Activated T-helper 2 cell treated with anti-CD3 and anti-CD28 coated beads, Interferon-gamma antibody, Interleukin-2, Interleukin-4, amounts not matched to agents 10 μg/mL and 5 μg/mL and 100 μg/mL, durations not matched to agents 14 hours and 24 hours and 36 hours (primary cell): ENCODE data around the gene PHKA1. TPM values are rescaled to one million over a fixed set of nuclear protein-coding genes. Genes with fewer than 3 reads are reported as not detected.
A peak's percentile ranks its signal among the peaks of the same experiment; 100 is the strongest.
"Not testable (repeated sequence)": the region's sequence is repeated elsewhere in the genome, so short reads cannot be mapped to it uniquely, and the experiment has no call there.

Experiments
- DNase-seq: peaks from one replicate; pipeline ENCODE4 v3.0.0; 2021; ENCODE audit warnings: low spot score
- H3K27ac Mint-ChIP-seq: one replicate; pipeline ENCODE4 v1.8.0; 2021; ENCODE audit warnings: mixed read lengths
- H3K27me3 Mint-ChIP-seq: one replicate; pipeline ENCODE4 v1.8.0; 2021; ENCODE audit warnings: low read depth, mixed read lengths
- H3K36me3 Mint-ChIP-seq: one replicate; pipeline ENCODE4 v1.8.0; 2021; ENCODE audit warnings: low read depth, mixed read lengths
- H3K4me1 Mint-ChIP-seq: one replicate; pipeline ENCODE4 v1.8.0; 2021; ENCODE audit warnings: low read depth, mixed read lengths
- H3K4me3 Mint-ChIP-seq: one replicate; pipeline ENCODE4 v1.8.0; 2021; ENCODE audit warnings: low read depth, mild to moderate bottlenecking, moderate library complexity, mixed read lengths
- H3K9me3 Mint-ChIP-seq: one replicate; pipeline ENCODE4 v1.8.0; 2021; ENCODE audit warnings: mixed read lengths
- intact Hi-C: fragments of 100-400 bp; cut with micrococcal nuclease; formaldehyde crosslinking; loops from one replicate; pipeline ENCODE4 v1.15.1; 2023
- total RNA-seq: library from RNA; stranded (reverse); gene quantifications from 2 replicates; pipeline ENCODE4 v1.2.3, GENCODE V29; 2022

PHKA1 gene
- total RNA-seq, 1 donor from 2014 or later = 11.5 TPM

DNA sequence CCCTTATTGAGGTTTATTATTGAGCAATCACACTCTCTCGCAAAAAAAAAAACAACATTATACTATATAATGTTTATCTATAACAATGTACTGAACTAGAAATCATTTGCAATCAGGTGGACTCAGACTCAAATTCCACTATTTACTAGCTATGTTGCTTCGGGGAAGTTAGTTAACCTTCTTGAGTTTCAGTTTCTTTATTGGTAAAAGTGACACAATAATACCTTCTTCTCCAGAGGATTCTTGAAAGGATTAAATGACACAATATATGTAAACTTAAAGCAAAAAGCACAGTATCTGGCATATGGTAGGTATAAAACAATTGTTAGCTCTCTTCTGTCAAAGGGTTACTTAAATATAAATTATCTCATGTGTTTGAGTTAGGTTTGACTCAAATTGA lies 110.0 kb downstream of the PHKA1 start:
- Mint-ChIP-seq H3K4me3 (no peak overlapping the region), H3K9me3 (no peaks in the 10 kb centered on the region), H3K27ac (no peak overlapping the region), H3K27me3 (no peaks in the 10 kb centered on the region), H3K4me1 (peaks cover 14% of the 10 kb centered on the region), H3K36me3 (peaks cover 19% of the 10 kb centered on the region)
- no peak for DNase-seq
- intact Hi-C loops = loop anchor here (1.0 kb wide), 1 partner anchor 17 kb away; no protein-coding TSS in a partner anchor

DNA sequence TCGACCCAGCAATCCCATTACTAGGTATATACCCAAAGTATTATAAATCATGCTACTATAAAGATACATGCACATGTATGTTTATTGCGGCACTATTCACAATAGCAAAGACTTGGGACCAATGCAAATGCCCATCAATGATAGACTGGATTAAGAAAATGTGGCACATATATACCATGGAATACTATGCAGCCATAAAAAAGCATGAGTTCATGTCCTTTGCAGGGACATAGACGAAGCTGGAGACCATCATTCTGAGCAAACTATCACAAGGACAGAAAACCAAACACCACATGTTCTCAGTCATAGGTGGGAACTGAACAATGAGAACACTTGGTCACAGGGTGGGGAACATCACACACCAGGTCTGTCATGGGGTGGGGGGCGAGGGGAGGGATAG lies 123.1 kb downstream of the PHKA1 start:
- H3K27ac Mint-ChIP-seq, H3K27me3 Mint-ChIP-seq, intact Hi-C loops, H3K36me3 Mint-ChIP-seq, H3K4me1 Mint-ChIP-seq, H3K4me3 Mint-ChIP-seq, DNase-seq, H3K9me3 Mint-ChIP-seq: not testable (repeated sequence)

DNA sequence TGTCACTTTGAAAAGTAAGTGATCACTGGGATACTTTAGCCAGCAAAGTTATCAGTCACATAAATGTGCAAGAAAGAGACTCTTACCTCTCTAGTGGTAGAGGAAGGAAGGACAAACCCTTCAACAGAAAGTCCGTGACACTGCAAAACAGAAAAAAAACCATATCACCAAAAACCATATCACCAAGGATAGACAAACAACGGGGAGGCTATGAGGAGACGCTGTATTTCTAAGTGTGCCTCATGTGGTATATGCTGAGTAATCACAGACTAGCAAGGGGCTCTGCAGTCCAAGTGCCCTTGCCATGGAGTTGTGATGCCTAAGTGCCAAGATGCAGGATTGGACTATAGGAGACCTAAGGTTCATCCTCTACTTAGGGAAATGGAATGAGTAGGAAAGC lies 129.9 kb downstream of the PHKA1 start:
- no peak for DNase-seq
- intact Hi-C loops = no loop called here
- Mint-ChIP-seq H3K4me1 (no peaks in the 10 kb centered on the region), H3K4me3 (no peak overlapping the region), H3K27me3 (no peaks in the 10 kb centered on the region), H3K27ac (no peak overlapping the region), H3K36me3 (peaks cover 4% of the 10 kb centered on the region), H3K9me3 (no peaks in the 10 kb centered on the region)

DNA sequence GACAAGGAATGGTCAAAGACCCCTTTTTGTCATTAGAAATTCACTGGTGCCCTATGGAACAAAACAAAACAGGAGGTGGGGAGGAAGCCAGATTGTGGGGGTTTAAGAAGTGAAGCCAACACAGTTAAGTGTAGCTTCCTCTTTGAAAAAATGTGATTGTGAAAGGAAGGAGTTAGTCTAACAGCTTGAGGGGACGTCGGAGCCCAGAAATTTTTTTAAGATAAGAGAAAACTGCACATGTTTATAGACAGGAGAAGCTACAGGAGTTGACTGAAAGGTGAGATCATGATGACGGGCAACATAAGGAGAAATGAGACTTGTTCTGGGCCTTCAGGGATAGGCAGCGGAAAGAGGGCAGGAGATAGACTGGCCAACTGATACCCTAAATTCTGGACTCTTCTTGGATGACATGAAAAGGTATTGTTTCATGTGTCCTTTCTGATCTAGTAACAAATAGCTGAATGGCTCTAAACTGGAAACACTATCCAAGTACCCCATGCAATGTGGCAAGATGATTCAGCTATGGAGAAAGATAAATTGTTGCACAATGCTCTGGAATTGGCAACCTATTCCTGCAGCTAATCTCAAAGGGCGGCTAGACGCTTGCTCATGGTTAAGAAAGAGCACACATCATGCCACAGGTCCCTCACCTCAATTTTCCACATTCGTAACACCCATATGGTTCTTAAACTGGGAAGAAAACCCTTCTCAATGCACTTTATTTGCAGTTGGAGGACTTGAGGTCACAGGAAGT lies 137.8 kb downstream of the PHKA1 start:
- H3K4me3 Mint-ChIP-seq = no peak overlapping the region
- H3K27ac Mint-ChIP-seq = no peak overlapping the region
- peaks cover 8% of the 10 kb centered on the region for H3K27me3 Mint-ChIP-seq
- DNase-seq = no peak
- no peaks in the 10 kb centered on the region for H3K9me3 Mint-ChIP-seq
- peaks cover 3% of the 10 kb centered on the region for H3K4me1 Mint-ChIP-seq
- H3K36me3 Mint-ChIP-seq = peaks cover 4% of the 10 kb centered on the region
- intact Hi-C loops = no loop called here

DNA sequence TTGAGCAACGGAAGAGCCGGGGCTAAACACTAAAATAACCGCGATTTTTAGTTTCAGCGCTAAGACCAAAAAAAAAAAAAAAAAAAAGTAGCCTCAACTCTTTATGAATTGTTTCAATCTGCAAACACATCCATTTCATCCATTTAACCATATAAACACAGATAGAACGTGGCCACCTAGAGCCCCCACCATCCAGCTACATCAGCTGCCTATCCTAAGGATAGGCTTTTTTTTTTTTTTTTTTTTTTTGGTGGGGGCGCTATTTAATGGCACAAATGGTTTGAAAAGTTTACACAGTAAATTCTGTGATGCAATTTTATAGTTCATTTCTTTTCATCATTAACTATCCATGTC lies 141.0 kb downstream of the PHKA1 start:
- no peak for DNase-seq
- intact Hi-C loops = loop anchor here (2.0 to 5.0 kb wide), 2 partner anchors 48 to 989 kb away; partner anchors contain the start of gene CHIC1
- peak overlapping the region; percentile 91 for H3K4me3 Mint-ChIP-seq
- no peaks in the 10 kb centered on the region for H3K9me3 Mint-ChIP-seq
- H3K4me1 Mint-ChIP-seq = peaks cover 6% of the 10 kb centered on the region
- H3K27ac Mint-ChIP-seq = peak overlapping the region; percentile 94
- peaks cover 8% of the 10 kb centered on the region for H3K27me3 Mint-ChIP-seq
- H3K36me3 Mint-ChIP-seq = peaks cover 14% of the 10 kb centered on the region

DNA sequence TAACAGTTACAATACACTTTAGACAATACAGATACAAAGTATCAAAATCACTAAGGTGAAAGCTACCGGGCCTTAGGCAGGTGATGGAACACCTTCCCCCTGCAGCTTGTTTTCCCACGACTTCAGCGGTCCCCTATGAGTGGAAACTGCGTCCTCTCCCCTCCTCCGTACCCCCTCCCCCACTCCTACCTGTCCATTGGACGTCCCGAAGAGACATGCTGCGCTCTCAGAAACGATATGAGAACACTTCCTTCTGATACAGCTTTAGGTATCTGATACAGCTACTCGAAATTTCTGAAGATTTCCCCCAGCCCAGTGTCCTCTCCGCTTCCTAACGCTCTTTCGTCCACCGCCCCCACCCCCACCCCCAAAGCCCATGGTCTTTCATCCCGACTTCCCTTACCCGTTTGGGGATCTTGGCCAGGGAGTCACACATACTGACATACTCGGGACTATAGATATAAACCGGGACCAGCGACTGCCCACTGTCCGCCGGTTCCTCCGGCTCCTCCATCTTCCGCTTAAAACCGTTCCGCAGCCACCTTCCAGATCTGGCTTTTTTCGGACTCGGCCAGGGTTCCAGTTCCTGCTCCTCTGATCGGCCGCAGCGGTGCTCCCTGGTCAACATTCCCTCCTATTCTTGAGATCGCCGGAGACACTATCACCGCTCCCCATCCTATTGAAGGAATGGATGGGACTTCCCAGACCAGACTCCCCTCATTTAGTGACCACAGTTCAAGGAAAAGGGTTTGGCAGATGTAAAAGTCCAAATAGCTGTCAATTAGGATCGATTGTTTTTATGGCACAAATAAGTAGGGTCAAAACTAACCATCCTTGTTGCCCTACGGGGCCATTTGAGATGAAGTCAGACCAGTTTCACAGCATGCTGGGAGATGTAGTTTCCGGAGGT lies 141.6 kb downstream of the PHKA1 start, which contains the start of gene HDAC8:
Gene HDAC8, minus strand, starts transcription at position 596 of the 910 bp plus-strand sequence. Its CDS starts 82 bp downstream, at position 514.
- peaks cover 8% of the 10 kb centered on the region for H3K27me3 Mint-ChIP-seq
- no peaks in the 10 kb centered on the region for H3K9me3 Mint-ChIP-seq
- peaks cover 18% of the 10 kb centered on the region for H3K36me3 Mint-ChIP-seq
- DNase-seq = peak; percentile 22
- peak within 1 kb of the TSS; percentile 91 for H3K4me3 Mint-ChIP-seq
- peaks cover 6% of the 10 kb centered on the region for H3K4me1 Mint-ChIP-seq
- peak within 1 kb of the TSS; percentile 94 for H3K27ac Mint-ChIP-seq
- intact Hi-C loops = loop anchor here (2.0 to 5.0 kb wide), 2 partner anchors 48 to 990 kb away; partner anchors contain the start of gene CHIC1

DNA sequence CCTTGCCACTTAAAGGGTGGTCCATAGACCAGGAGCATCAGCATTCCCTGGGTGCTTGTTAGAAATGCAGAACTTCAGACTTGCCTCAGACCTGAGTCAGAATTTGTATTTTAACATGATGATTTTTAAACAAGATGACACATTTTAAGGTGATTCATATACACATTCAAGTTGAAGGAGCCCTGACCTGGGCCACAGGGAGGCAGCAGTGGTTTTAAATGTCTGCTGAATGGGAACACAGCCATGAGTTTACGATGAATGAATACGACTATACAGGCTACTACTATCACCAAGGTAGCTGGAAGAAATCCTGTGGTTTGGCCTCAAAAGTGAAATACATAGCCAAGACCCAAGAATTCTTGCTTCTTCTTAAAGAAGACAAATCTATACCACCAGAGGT lies 144.3 kb downstream of the PHKA1 start:
- intact Hi-C loops = loop anchor here (5.0 kb wide), 1 partner anchor 993 kb away; the partner anchor contains the start of gene CHIC1
- H3K27ac Mint-ChIP-seq = no peak overlapping the region

DNA sequence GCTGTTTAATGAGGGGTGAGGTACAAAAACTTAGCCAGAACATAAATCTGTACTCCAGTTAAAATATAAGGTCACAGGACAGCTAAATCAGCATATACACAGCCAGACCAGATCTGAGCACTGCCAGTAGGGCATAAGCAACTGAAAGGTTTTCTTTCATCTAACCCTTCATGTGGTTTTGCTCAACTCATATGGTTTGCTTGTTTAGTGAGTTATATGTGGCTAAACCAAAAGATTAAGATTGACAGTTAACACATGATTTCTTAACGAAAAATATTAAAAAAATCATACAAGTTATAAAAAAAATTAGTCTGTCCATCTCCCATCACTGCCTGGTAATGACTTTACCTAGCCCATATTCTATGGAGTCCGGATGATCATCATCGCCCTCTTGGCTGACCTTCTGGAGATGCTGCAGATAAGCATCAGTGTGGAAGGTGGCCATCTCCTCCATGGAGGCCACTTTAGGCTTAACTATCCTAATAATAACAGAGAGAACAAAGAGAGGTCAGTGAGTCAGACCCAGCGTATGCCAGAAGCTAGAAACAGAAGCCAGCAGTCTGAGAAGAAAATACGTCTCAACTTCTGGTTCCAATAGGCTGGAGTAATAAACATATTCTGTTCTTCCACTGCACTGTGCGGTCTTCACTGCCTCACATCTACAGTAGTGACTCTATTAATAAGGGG lies 145.6 kb downstream of the PHKA1 start:
- Mint-ChIP-seq H3K36me3 (peaks cover 34% of the 10 kb centered on the region), H3K4me3 (no peak overlapping the region), H3K27ac (no peak overlapping the region), H3K9me3 (no peaks in the 10 kb centered on the region), H3K27me3 (no peaks in the 10 kb centered on the region), H3K4me1 (peaks cover 6% of the 10 kb centered on the region)
- intact Hi-C loops = no loop called here
- no peak for DNase-seq

More for the DNA sequence above, 144.3 kb downstream of the PHKA1 start:
- no peak for DNase-seq
- Mint-ChIP-seq H3K9me3 (no peaks in the 10 kb centered on the region), H3K36me3 (peaks cover 32% of the 10 kb centered on the region), H3K4me3 (no peak overlapping the region), H3K27me3 (peaks cover 2% of the 10 kb centered on the region), H3K4me1 (peaks cover 6% of the 10 kb centered on the region)

DNA sequence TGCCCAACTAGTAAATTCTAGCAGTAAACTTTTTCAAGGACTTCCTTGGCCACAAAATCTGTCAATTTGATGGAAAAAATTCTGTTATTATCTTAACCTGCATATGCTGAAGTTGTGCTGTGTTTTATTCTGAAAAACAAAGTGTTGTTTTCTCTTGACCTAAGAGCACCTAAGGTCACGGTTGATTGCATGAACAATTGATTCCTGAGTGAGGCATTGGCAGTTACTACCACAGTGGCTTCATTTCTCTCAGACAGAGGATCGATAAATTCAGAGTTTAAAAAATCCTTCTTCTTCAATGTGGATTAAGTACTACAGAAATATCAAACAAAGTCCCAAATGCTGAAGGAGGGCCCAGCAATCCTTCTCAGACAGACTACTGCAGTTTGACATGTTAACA lies 147.7 kb downstream of the PHKA1 start:
- Mint-ChIP-seq H3K4me1 (peaks cover 3% of the 10 kb centered on the region), H3K36me3 (peaks cover 40% of the 10 kb centered on the region), H3K4me3 (no peak overlapping the region), H3K27ac (no peak overlapping the region), H3K9me3 (no peaks in the 10 kb centered on the region), H3K27me3 (no peaks in the 10 kb centered on the region)
- DNase-seq = no peak
- intact Hi-C loops = no loop called here

DNA sequence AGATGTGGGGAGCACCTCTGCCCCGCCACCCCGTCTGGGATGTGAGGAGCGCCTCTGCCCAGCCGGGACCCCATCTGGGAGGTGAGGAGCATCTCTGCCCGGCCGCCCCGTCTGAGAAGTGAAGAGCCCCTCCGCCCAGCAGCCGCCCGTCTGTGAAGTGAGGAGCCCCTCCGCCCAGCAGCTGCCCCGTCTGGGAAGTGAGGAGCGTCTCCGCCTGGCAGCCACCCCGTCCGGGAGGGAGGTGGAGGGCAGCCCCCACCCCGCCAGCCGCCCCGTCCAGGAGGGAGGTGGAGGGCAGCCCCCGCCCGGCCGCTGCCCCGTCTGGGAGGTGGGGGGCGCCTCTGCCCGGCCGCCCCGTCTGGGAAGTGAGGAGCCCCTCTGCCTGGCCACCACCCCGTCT lies 154.5 kb downstream of the PHKA1 start:
- H3K4me1 Mint-ChIP-seq, H3K9me3 Mint-ChIP-seq, H3K27me3 Mint-ChIP-seq, H3K4me3 Mint-ChIP-seq, intact Hi-C loops, DNase-seq, H3K27ac Mint-ChIP-seq: not testable (repeated sequence)
- peaks cover 38% of the 10 kb centered on the region for H3K36me3 Mint-ChIP-seq

DNA sequence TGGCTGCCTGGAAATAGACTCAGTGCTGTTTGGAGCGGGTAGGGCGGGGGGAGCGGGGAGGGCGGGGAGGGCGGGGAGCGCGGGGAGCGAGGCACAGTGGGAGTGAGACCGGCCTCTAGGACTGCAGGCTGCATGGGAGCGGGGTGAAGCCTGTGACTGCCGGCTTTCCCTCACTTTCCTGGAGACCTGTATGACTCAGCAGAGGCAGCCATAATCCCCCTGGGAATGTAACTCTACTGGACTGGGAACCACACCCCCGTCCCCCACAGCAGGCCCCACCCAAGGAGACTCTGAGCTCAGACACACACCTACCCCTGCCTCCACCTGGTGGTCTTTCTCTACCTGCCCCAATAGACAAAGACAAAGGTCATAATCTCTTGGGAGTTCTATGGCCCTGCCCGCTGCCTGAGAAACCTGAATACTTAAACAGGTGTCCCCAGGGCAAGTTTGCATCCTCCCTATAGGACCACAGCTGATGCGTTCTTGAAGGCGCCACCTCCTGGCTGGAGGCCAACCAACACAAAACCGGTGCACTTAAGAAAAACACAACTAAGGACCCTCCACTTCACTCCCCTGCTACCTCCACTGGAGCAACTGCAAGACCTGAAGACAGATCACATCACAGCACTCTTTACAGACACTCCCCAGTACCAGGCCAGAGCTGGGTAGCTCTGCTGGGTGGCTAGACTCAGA lies 159.5 kb downstream of the PHKA1 start:
- H3K4me1 Mint-ChIP-seq = peaks cover 7% of the 10 kb centered on the region
- peaks cover 30% of the 10 kb centered on the region for H3K36me3 Mint-ChIP-seq
- H3K27ac Mint-ChIP-seq = no peak overlapping the region
- intact Hi-C loops = no loop called here
- no peak overlapping the region for H3K4me3 Mint-ChIP-seq
- no peak for DNase-seq
- no peaks in the 10 kb centered on the region for H3K9me3 Mint-ChIP-seq
- no peaks in the 10 kb centered on the region for H3K27me3 Mint-ChIP-seq

DNA sequence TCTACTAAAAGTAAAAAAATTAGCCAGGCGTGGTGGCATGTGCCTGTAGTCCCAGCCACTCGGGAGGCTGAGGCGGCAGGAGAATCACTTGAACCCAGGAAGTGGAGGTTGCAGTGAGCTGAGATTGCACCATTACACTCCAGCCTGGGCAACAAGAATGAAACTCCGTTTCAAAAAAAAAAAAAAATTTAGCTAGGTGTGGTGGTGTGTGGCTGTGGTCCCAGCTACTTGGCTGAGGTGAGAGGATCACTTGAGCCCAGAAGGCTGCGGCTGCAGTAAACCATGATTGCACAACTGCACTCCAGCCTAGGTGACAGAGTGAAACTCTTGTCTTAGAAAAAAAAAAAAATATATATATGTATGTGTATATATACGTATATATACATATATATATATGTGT lies 161.7 kb downstream of the PHKA1 start:
- DNase-seq, H3K4me1 Mint-ChIP-seq, intact Hi-C loops, H3K27me3 Mint-ChIP-seq, H3K9me3 Mint-ChIP-seq, H3K4me3 Mint-ChIP-seq, H3K27ac Mint-ChIP-seq: not testable (repeated sequence)
- H3K36me3 Mint-ChIP-seq = peaks cover 17% of the 10 kb centered on the region
